NCI-H446 (cell line): Measurements from ENCODE around the gene SUZ12.
"Not testable (repeated sequence)": the region's sequence is repeated elsewhere in the genome, so short reads cannot be mapped to it uniquely, and the experiment has no call there.

Source experiments
- DNase-seq, 2 experiments: peaks; one replicate each; lab custom pipeline; 2025; lab: John Stamatoyannopoulos, UW

SUZ12 gene

GRCh38 chr17:31951953-31952352 is 15.1 kb downstream of the SUZ12 start:
- not testable (repeated sequence) for DNase-seq

- not testable (repeated sequence) for DNase-seq
Observed at GRCh38 chr17:31964131-31964530, 27.3 kb downstream of the SUZ12 start.

- DNase-seq, result no peak
Observed at GRCh38 chr17:31967648-31968047, 30.8 kb downstream of the SUZ12 start.

- DNase-seq, result not testable (repeated sequence)
Observed at GRCh38 chr17:31970416-31970815, 33.6 kb downstream of the SUZ12 start.

- not testable (repeated sequence) for DNase-seq
Observed at GRCh38 chr17:31974269-31975071, 37.7 kb downstream of the SUZ12 start.

- not testable (repeated sequence) for DNase-seq
Observed at GRCh38 chr17:31975391-31975790, 38.6 kb downstream of the SUZ12 start.

GRCh38 chr17:31991821-31992220 is 55.0 kb downstream of the SUZ12 start:
- not testable (repeated sequence) for DNase-seq

GRCh38 chr17:31997005-31997404 is 60.2 kb downstream of the SUZ12 start:
- no peak for DNase-seq

GRCh38 chr17:32006957-32007462 is 70.2 kb downstream of the SUZ12 start, which contains the start of gene LRRC37B:
LRRC37B (plus strand) TSS chr17:32007383; CDS start chr17:32021393, 14,010 bp downstream.
- DNase-seq, result peak; percentile 50 to 83

- no peak for DNase-seq
Observed at GRCh38 chr17:32007463-32008298, 70.9 kb downstream of the SUZ12 start.

- DNase-seq, result no peak
Observed at GRCh38 chr17:32009262-32009542, 72.4 kb downstream of the SUZ12 start.

GRCh38 chr17:32010114-32010513 is 73.3 kb downstream of the SUZ12 start:
- DNase-seq, result no peak

GRCh38 chr17:32015245-32016013 is 78.6 kb downstream of the SUZ12 start:
- DNase-seq, result no peak

GRCh38 chr17:32016231-32016630 is 79.4 kb downstream of the SUZ12 start:
- DNase-seq, result no peak

- DNase-seq, result no peak
Observed at GRCh38 chr17:32019228-32019627, 82.4 kb downstream of the SUZ12 start.

- no peak for DNase-seq
Observed at GRCh38 chr17:32020943-32021614, 84.3 kb downstream of the SUZ12 start.

- DNase-seq, result no peak
Observed at GRCh38 chr17:32021615-32021955, 84.8 kb downstream of the SUZ12 start.

- DNase-seq, result not testable (repeated sequence)
Observed at GRCh38 chr17:32022554-32022953, 85.7 kb downstream of the SUZ12 start.

GRCh38 chr17:32027271-32027670 is 90.5 kb downstream of the SUZ12 start:
- not testable (repeated sequence) for DNase-seq

- DNase-seq, result no peak
Observed at GRCh38 chr17:32033223-32033622, 96.4 kb downstream of the SUZ12 start.

GRCh38 chr17:32033812-32034211 is 97.0 kb downstream of the SUZ12 start:
- DNase-seq, result not testable (repeated sequence)

- not testable (repeated sequence) for DNase-seq
Observed at GRCh38 chr17:32040246-32040645, 103.4 kb downstream of the SUZ12 start.
